Sigmoid colon (tissue), 7 donors: ENCODE data around the gene TMEM271. TPM values are rescaled to one million over a fixed set of nuclear protein-coding genes. Genes with fewer than 3 reads are reported as not detected.
"Not testable (repeated sequence)": the region's sequence is repeated elsewhere in the genome, so short reads cannot be mapped to it uniquely, and the experiment has no call there.

Experiments
- DNase-seq: peaks from one replicate; pipeline ENCODE4 v3.0.0-alpha.2; 2019
- H3K27ac ChIP-seq, 4 donors: fragments of 200-600 bp; sonication (generic); one replicate each; pipeline ENCODE4 v1.5.1; 2016 to 2019; ENCODE audit warnings: mild to moderate bottlenecking in 1 of 4
- H3K27me3 ChIP-seq, 3 donors: fragments of 200-600 bp; sonication (generic); one replicate each; pipeline ENCODE4 v1.5.1; 2019; ENCODE audit warnings: mild to moderate bottlenecking in 1 of 3
- H3K36me3 ChIP-seq, 4 donors: fragments of 200-600 bp; sonication (generic); one replicate each; pipeline ENCODE4 v1.5.1; 2016 to 2019
- H3K4me1 ChIP-seq, 4 donors: fragments of 200-600 bp; sonication (generic); one replicate each; pipeline ENCODE4 v1.5.1; 2017 to 2019
- H3K4me3 ChIP-seq, 4 donors: fragments of 200-600 bp; sonication (generic); one replicate each; pipeline ENCODE4 v1.5.1; 2017 to 2019; ENCODE audit warnings: mild to moderate bottlenecking in 2 of 4, moderate library complexity in 1 of 4
- H3K9me3 ChIP-seq, 4 donors: fragments of 200-600 bp in 3 of 4; sonication (generic) in 3 of 4; one replicate each; pipeline versions ENCODE4 v1.5.1 to v1.6.1; 2013 to 2019
- CTCF ChIP-seq, 4 experiments: fragments of 450-650 bp in 3 of 4; fragments of 200-600 bp in 1 of 4; IDR thresholded peaks; one replicate each; pipeline ENCODE4 v1.5.1; 2016 to 2019; ENCODE audit warnings: antibody characterized with exemption in 4 of 4, mild to moderate bottlenecking in 3 of 4, moderate library complexity in 2 of 4
- EP300 ChIP-seq, 4 donors: sonication (generic); formaldehyde crosslinking; IDR thresholded peaks; one replicate each; pipeline ENCODE4 v1.6.1; 2017; ENCODE audit warnings: antibody characterized with exemption in 4 of 4
- POLR2A ChIP-seq, 2 donors: fragments of 450-650 bp; IDR thresholded peaks; one replicate each; pipeline ENCODE4 v1.6.1; 2016; ENCODE audit warnings: antibody characterized with exemption in 2 of 2, mild to moderate bottlenecking in 2 of 2, moderate library complexity in 2 of 2
- POLR2AphosphoS5 ChIP-seq, 4 donors: sonication (generic); formaldehyde crosslinking; IDR thresholded peaks; one replicate each; pipeline ENCODE4 v1.6.1; 2017; ENCODE audit warnings: antibody characterized with exemption in 4 of 4
- WGBS, 2 donors: extraction: QIAGEN DNeasy Blood & Tissue Kit; methylation state at CpG; one replicate each; pipeline ENCODE4 v1.1.7; 2013; 5-methylcytosine and 5-hydroxymethylcytosine counted together
- intact Hi-C: fragments of 100-400 bp; cut with DNase I; formaldehyde crosslinking; loops from one replicate; pipeline ENCODE4 v1.15.1; 2023
- polyA plus RNA-seq, 3 donors: library from polyadenylated mRNA; stranded (reverse); fragments of 200-250 nt; gene quantifications; one replicate each; pipeline ENCODE4 v1.2.3, GENCODE V29; 2013
- total RNA-seq, 4 donors: library from RNA; depleted of rRNA; stranded (reverse); fragments of >200 nt; gene quantifications; one replicate each; pipeline ENCODE4 v1.1.0, GENCODE V29; 2016
- donor health status: healthy with polysubstance abuse.
- donor health status: Bipolar disorder and iron deficiency.
- donor health status: healthy.

Gene TMEM271
- total and polyA plus RNA-seq, 7 donors, result 0.06 to 0.41 (median 0.36) TPM; not detected in 4

- no peaks in the 10 kb centered on the region for H3K4me1 ChIP-seq
- H3K9me3 ChIP-seq, result peaks cover 0 to 4% (median under 1%) of the 10 kb centered on the region in 4 donors
- H3K27ac ChIP-seq, result no peak overlapping the region
- intact Hi-C loops, result no loop called here
- H3K36me3 ChIP-seq, result no peaks in the 10 kb centered on the region
- WGBS, 2 donors, result 67 to 73% methylated on average over 3 of the region's 3 CpGs
- no peak overlapping the region for H3K4me3 ChIP-seq
- no peak for DNase-seq
- H3K27me3 ChIP-seq, result peaks cover 0 to 30% (median 15%) of the 10 kb centered on the region in 3 donors
- TF ChIP-seq POLR2A (IDR thresholded peaks at IDR 0.05) (no peak), CTCF (IDR thresholded peaks at IDR 0.05) (no peak), POLR2AphosphoS5 (IDR thresholded peaks at IDR 0.05) (no peak), EP300 (IDR thresholded peaks at IDR 0.05) (no peak)
These were observed 22.8 kb upstream of the TMEM271 start for GRCh38 chr4:598925-599324.

- peaks cover 0 to 7% (median 0%) of the 10 kb centered on the region in 3 donors for H3K27me3 ChIP-seq
- WGBS, 2 donors, result 63 to 78% methylated on average over 5 of the region's 5 CpGs
- no peak overlapping the region for H3K27ac ChIP-seq
These were observed 16.9 kb upstream of the TMEM271 start for GRCh38 chr4:592825-593520.

GRCh38 chr4:592178-592577 lies 16.1 kb upstream of the TMEM271 start:
- DNase-seq, H3K36me3 ChIP-seq, H3K27ac ChIP-seq, H3K9me3 ChIP-seq, H3K4me1 ChIP-seq, intact Hi-C loops, H3K27me3 ChIP-seq, H3K4me3 ChIP-seq: not testable (repeated sequence)
- 82% methylated on average over 12 to 13 of the region's 13 CpGs for WGBS, 2 donors

More at GRCh38 chr4:592825-593520, 16.9 kb upstream of the TMEM271 start:
- no peak for TF ChIP-seq POLR2A (IDR thresholded peaks at IDR 0.05)
- TF ChIP-seq CTCF (IDR thresholded peaks at IDR 0.05), result no peak
- no peak for TF ChIP-seq POLR2AphosphoS5 (IDR thresholded peaks at IDR 0.05)
- TF ChIP-seq EP300 (IDR thresholded peaks at IDR 0.05), result no peak
- DNase-seq, result no peak
- intact Hi-C loops, result no loop called here
- Histone ChIP-seq H3K4me3 (no peak overlapping the region), H3K9me3 (peaks cover 0 to 4% (median 2%) of the 10 kb centered on the region in 4 donors), H3K4me1 (no peaks in the 10 kb centered on the region), H3K36me3 (no peaks in the 10 kb centered on the region)

GRCh38 chr4:590313-590841 lies 14.3 kb upstream of the TMEM271 start:
- intact Hi-C loops, result no loop called here
- DNase-seq, result no peak
- TF ChIP-seq POLR2A (IDR thresholded peaks at IDR 0.05) (no peak), POLR2AphosphoS5 (IDR thresholded peaks at IDR 0.05) (no peak), CTCF (IDR thresholded peaks at IDR 0.05) (no peak), EP300 (IDR thresholded peaks at IDR 0.05) (no peak)
- Histone ChIP-seq H3K27ac (no peak overlapping the region), H3K9me3 (peaks cover 0 to 4% (median 2%) of the 10 kb centered on the region in 4 donors), H3K27me3 (peaks cover 0 to 17% (median 0%) of the 10 kb centered on the region in 3 donors), H3K4me1 (no peaks in the 10 kb centered on the region), H3K4me3 (no peak overlapping the region), H3K36me3 (no peaks in the 10 kb centered on the region)
- 92% methylated on average over 12 of the region's 12 CpGs for WGBS, 2 donors

GRCh38 chr4:589219-589963 lies 13.3 kb upstream of the TMEM271 start:
- Histone ChIP-seq H3K9me3 (peaks cover 0 to 4% (median 0%) of the 10 kb centered on the region in 4 donors), H3K4me1 (no peaks in the 10 kb centered on the region), H3K27ac (no peak overlapping the region), H3K27me3 (peaks cover 0 to 17% (median 0%) of the 10 kb centered on the region in 3 donors), H3K4me3 (no peak overlapping the region), H3K36me3 (no peaks in the 10 kb centered on the region)
- intact Hi-C loops, result no loop called here
- no peak for DNase-seq
- no peak for TF ChIP-seq EP300 (IDR thresholded peaks at IDR 0.05)
- TF ChIP-seq POLR2A (IDR thresholded peaks at IDR 0.05), result no peak
- no peak for TF ChIP-seq CTCF (IDR thresholded peaks at IDR 0.05)
- no peak for TF ChIP-seq POLR2AphosphoS5 (IDR thresholded peaks at IDR 0.05)
- 77 to 82% methylated on average over 16 of the region's 16 CpGs for WGBS, 2 donors
